IMR-90 (cell line): ENCODE measurements around the gene ANKLE1. TPM values are rescaled to one million over a fixed set of nuclear protein-coding genes. Genes with fewer than 3 reads are reported as not detected.

Source experiments
- ATAC-seq: fragments of 200-7000 bp; cut with Tn5 transposase; 2 replicates; pipeline ENCODE4 v1.9.1; 2020; ENCODE audit warnings: low read depth, mild to moderate bottlenecking, moderate library complexity
- BruUV-seq: library from RNA; stranded (reverse); fragments of 400-500 nt; replicated peaks from 2 replicates; lab custom pipeline; 2021; lab: Mats Ljungman, UMichigan
- CTCF ChIA-PET: fragments of 300-600 bp; formaldehyde crosslinking; extraction: SDS; loops from one replicate; lab custom pipeline; 2021; ENCODE audit warnings: antibody characterized with exemption; lab: Yijun Ruan, JAX
- POLR2A ChIA-PET: fragments of 300-600 bp; sonication (Branson Sonifier 250); formaldehyde crosslinking; loops from one replicate; lab custom pipeline; 2022; ENCODE audit warnings: antibody characterized with exemption; ENCODE audit not compliant: unreplicated experiment; lab: Charles Lee
- DNase-seq: peaks from one replicate; pipeline ENCODE4 v3.0.0; 2013
- H2AFZ ChIP-seq: replicated peaks from 2 replicates; pipeline ENCODE3; 2013; ENCODE audit warnings: low read length, mild to moderate bottlenecking; ENCODE audit not compliant: poor library complexity
- H2AK5ac ChIP-seq: 2 replicates; pipeline ENCODE4 v1.6.1; 2013; ENCODE audit warnings: low read depth, low read length, inconsistent platforms
- H2AK9ac ChIP-seq: replicated peaks from 2 replicates; pipeline ENCODE3; 2013; ENCODE audit warnings: mild to moderate bottlenecking, low read depth, low read length, moderate library complexity; ENCODE audit not compliant: poor library complexity
- H2BK120ac ChIP-seq: 2 replicates; pipeline ENCODE4 v1.6.1; 2013; ENCODE audit warnings: low read depth, low read length, inconsistent platforms
- H2BK15ac ChIP-seq: 3 replicates; pipeline ENCODE4 v1.6.1; 2013; ENCODE audit warnings: low read depth, low read length, inconsistent platforms
- H2BK20ac ChIP-seq: 2 replicates; pipeline ENCODE4 v1.6.1; 2013; ENCODE audit warnings: low read depth, mild to moderate bottlenecking, inconsistent platforms, low read length, moderate library complexity
- H2BK5ac ChIP-seq: 2 replicates; pipeline ENCODE4 v1.6.1; 2013; ENCODE audit warnings: mild to moderate bottlenecking, low read depth, low read length, inconsistent platforms; ENCODE audit not compliant: poor library complexity, severe bottlenecking
- H3K14ac ChIP-seq: replicated peaks from 2 replicates; pipeline ENCODE4 v1.6.1; 2013; ENCODE audit warnings: low read depth, low read length, inconsistent platforms
- H3K18ac ChIP-seq: 2 replicates; pipeline ENCODE4 v1.6.1; 2013; ENCODE audit warnings: low read depth, low read length, control low read depth
- H3K23ac ChIP-seq: 2 replicates; pipeline ENCODE4 v1.6.1; 2013; ENCODE audit warnings: low read depth, low read length, inconsistent platforms
- H3K27ac ChIP-seq: 2 replicates; pipeline ENCODE4 v1.5.1; 2013; ENCODE audit warnings: mild to moderate bottlenecking, control low read depth, low read length; ENCODE audit not compliant: insufficient read depth
- H3K27me3 ChIP-seq: 2 replicates; pipeline ENCODE4 v1.6.1; 2013; ENCODE audit warnings: low read length; ENCODE audit not compliant: control insufficient read depth, insufficient read depth
- H3K36me3 ChIP-seq: 2 replicates; pipeline ENCODE4 v1.6.1; 2013; ENCODE audit warnings: low read length, mixed read lengths; ENCODE audit not compliant: control insufficient read depth, insufficient read depth
- H3K4ac ChIP-seq: 2 replicates; pipeline ENCODE4 v1.6.1; 2013; ENCODE audit warnings: low read depth, low read length, inconsistent platforms
- H3K4me1 ChIP-seq: 2 replicates; pipeline ENCODE4 v1.6.1; 2013; ENCODE audit warnings: low read length, mixed read lengths; ENCODE audit not compliant: control insufficient read depth, insufficient read depth
- H3K4me2 ChIP-seq: 2 replicates; pipeline ENCODE4 v1.6.1; 2013; ENCODE audit warnings: low read depth, mild to moderate bottlenecking, control low read depth, low read length, moderate library complexity
- H3K4me3 ChIP-seq: 2 replicates; pipeline ENCODE4 v1.5.1; 2013; ENCODE audit warnings: low read depth, mild to moderate bottlenecking, control low read depth, low read length, moderate library complexity; ENCODE audit not compliant: insufficient read depth
- H3K56ac ChIP-seq: 2 replicates; pipeline ENCODE4 v1.6.1; 2013; ENCODE audit warnings: low read length, inconsistent platforms; ENCODE audit not compliant: insufficient read depth; ENCODE audit errors: extremely low read depth
- H3K79me1 ChIP-seq, 2 experiments: 2 replicates each; pipeline ENCODE4 v1.6.1; 2013; ENCODE audit warnings: low read length in 2 of 2, inconsistent platforms in 1 of 2, low read depth in 1 of 2
- H3K9ac ChIP-seq: 2 replicates; pipeline ENCODE4 v1.6.1; 2013; ENCODE audit warnings: low read depth, low read length, control low read depth
- H3K9me1 ChIP-seq: 2 replicates; pipeline ENCODE4 v1.6.1; 2013; ENCODE audit warnings: low read length, inconsistent platforms; ENCODE audit not compliant: insufficient read depth
- H3K9me3 ChIP-seq: 2 replicates; pipeline ENCODE4 v1.6.1; 2013; ENCODE audit warnings: low read length; ENCODE audit not compliant: control insufficient read depth, insufficient read depth
- H4K20me1 ChIP-seq: 2 replicates; pipeline ENCODE4 v1.6.1; 2013; ENCODE audit warnings: low read length, inconsistent platforms; ENCODE audit not compliant: insufficient read depth
- H4K5ac ChIP-seq: 2 replicates; pipeline ENCODE4 v1.6.1; 2013; ENCODE audit warnings: mild to moderate bottlenecking, low read depth, low read length, control low read depth
- H4K8ac ChIP-seq, 2 experiments: 2 replicates each; pipeline ENCODE4 v1.6.1; 2013; ENCODE audit warnings: low read depth in 2 of 2, low read length in 2 of 2, control low read depth in 1 of 2, inconsistent platforms in 1 of 2
- H4K91ac ChIP-seq: 2 replicates; pipeline ENCODE4 v1.6.1; 2013; ENCODE audit warnings: low read depth, low read length, inconsistent platforms; ENCODE audit not compliant: insufficient read depth
- BHLHE40 ChIP-seq: fragments of 150-350 bp; IDR thresholded peaks from 2 replicates; pipeline ENCODE4 v1.6.1; 2016; ENCODE audit warnings: mild to moderate bottlenecking, low read depth, low read length
- CEBPB ChIP-seq: IDR thresholded peaks from 2 replicates; pipeline ENCODE4 v1.6.1; 2012; ENCODE audit warnings: low read depth, low read length, improper control_type of control experiment
- CHD1 ChIP-seq: IDR thresholded peaks from 2 replicates; pipeline ENCODE4 v1.6.1; 2012; ENCODE audit warnings: low read depth, low read length, improper control_type of control experiment
- MAFK ChIP-seq: IDR thresholded peaks from 2 replicates; pipeline ENCODE4 v1.6.1; 2012; ENCODE audit warnings: low read depth, low read length, improper control_type of control experiment
- MAZ ChIP-seq: IDR thresholded peaks from 2 replicates; pipeline ENCODE4 v1.6.1; 2012; ENCODE audit warnings: low read depth, mild to moderate bottlenecking, low read length, improper control_type of control experiment, moderate library complexity, borderline replicate concordance
- RAD21 ChIP-seq: IDR thresholded peaks from 2 replicates; pipeline ENCODE4 v1.6.1; 2012; ENCODE audit warnings: low read length, improper control_type of control experiment
- RCOR1 ChIP-seq: IDR thresholded peaks from 2 replicates; pipeline ENCODE4 v1.6.1; 2012; ENCODE audit warnings: mild to moderate bottlenecking, low read length, improper control_type of control experiment; ENCODE audit not compliant: insufficient replicate concordance
- SMC3 ChIP-seq: fragments of 150-350 bp; IDR thresholded peaks from 2 replicates; pipeline ENCODE4 v1.6.1; 2016; ENCODE audit warnings: low read depth, mild to moderate bottlenecking, antibody characterized with exemption, low read length, moderate library complexity
- WGBS, 2 experiments: methylation state at CpG; one replicate each; pipeline versions ENCODE4 v1.1.5 to v1.1.7; 2013; ENCODE audit warnings: missing lambda C conversion rate in 2 of 2; ENCODE audit not compliant: insufficient read length in 1 of 2; ENCODE audit errors: extremely low coverage in 2 of 2; 5-methylcytosine and 5-hydroxymethylcytosine counted together
- dilution Hi-C: fragments of 300-500 bp; cut with HindIII; formaldehyde crosslinking; loops from one replicate; pipeline ENCODE4 v1.14.3; 2018; ENCODE audit warnings: low sequenced_read_pairs; ENCODE audit not compliant: unreplicated experiment
- in situ Hi-C: fragments of 300-500 bp; cut with MboI; formaldehyde crosslinking; loops from 3 replicates; pipeline ENCODE4 v1.14.3; 2019; ENCODE audit warnings: low sequenced_read_pairs, inconsistent platforms, mixed read lengths
- intact Hi-C: fragments of 100-400 bp; cut with micrococcal nuclease; formaldehyde crosslinking; loops from 2 replicates; pipeline ENCODE4 v1.10.0; 2022
- polyA plus RNA-seq, 3 experiments: library from polyadenylated mRNA; depleted of rRNA; stranded (reverse); fragments of >200 nt; gene quantifications; 2 replicates each; pipeline ENCODE4 v1.2.3, GENCODE V29; 2012; ENCODE audit warnings: low replicate concordance in 1 of 3
- total RNA-seq: library from RNA; depleted of rRNA; stranded (reverse); fragments of >200 nt; gene quantifications from 2 replicates; pipeline ENCODE4 v1.2.3, GENCODE V29; 2012
- TF ChIP-seq, protein P1 (sequence below): conservative IDR thresholded peaks from 2 replicates; pipeline ENCODE4 v1.5.1; 2012; ENCODE audit warnings: mild to moderate bottlenecking, low read depth, low read length, improper control_type of control experiment
- TF ChIP-seq, protein P2 (sequence below): fragments of 150-350 bp; IDR thresholded peaks from 2 replicates; pipeline ENCODE4 v1.6.1; 2016; ENCODE audit warnings: low read depth, mild to moderate bottlenecking, low read length, moderate library complexity, borderline replicate concordance
- TF ChIP-seq, protein P3 (sequence below): fragments of 150-350 bp; IDR thresholded peaks from 2 replicates; pipeline ENCODE4 v1.6.1; 2017; ENCODE audit warnings: mild to moderate bottlenecking, antibody characterized with exemption, low read length, low read depth

The ANKLE1 gene
- total and polyA plus RNA-seq, 2 of the 4 experiments (the other 2 are of a cell fraction): under 0.01 to 0.87 TPM

DNA sequence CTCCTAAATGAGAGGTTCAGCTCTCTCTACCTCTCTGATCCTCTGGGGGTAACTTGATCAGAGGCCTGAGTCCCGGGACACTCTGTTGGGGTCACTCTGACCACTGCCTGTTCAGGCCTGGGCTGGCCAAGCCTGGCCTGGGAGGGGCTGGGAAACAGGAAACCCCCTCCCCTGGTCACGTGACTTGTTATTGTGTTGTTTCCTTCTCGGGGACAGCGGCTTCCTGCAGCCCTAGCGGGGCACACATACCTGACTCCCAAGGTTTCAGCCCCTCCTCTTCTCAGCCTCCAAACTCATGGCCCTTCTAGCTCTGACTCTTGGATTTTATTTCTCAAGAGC, 17.1 kb upstream of the ANKLE1 start, which contains the start of gene USHBP1:
Gene USHBP1, minus strand, starts transcription at position 105 of the 339 bp plus-strand sequence. CDS start 446 bp downstream, outside the sequence.
- in situ Hi-C loops: no loop called here

More for the DNA sequence above, 17.1 kb upstream of the ANKLE1 start, which contains the start of gene USHBP1:
- DNase-seq (no peak), ATAC-seq (no peak)
- no peak within 1 kb of the TSS for H2BK15ac ChIP-seq
- H3K14ac ChIP-seq: no peak within 1 kb of the TSS
- no TSS peak for BruUV-seq
- H3K9me3 ChIP-seq: peaks cover 3% of the 10 kb centered on the region
- peaks cover 4% of the 10 kb centered on the region for H3K9me1 ChIP-seq
- H3K4me1 ChIP-seq: no peaks in the 10 kb centered on the region; the same call in 1 of the 2 replicates
- intact Hi-C loops: no loop called here
- H4K91ac ChIP-seq: no peak within 1 kb of the TSS
- no peak within 1 kb of the TSS for H2AK5ac ChIP-seq
- no peak within 1 kb of the TSS for H2BK20ac ChIP-seq
- H4K20me1 ChIP-seq: 0 out of 2 replicates have a peak, but pooled peaks cover 4% of the 10 kb centered on the region
- no peak within 1 kb of the TSS for H3K4me3 ChIP-seq
- peak within 1 kb of the TSS; percentile 1 for H2AK9ac ChIP-seq
- H4K5ac ChIP-seq: no peak within 1 kb of the TSS
- H2AFZ ChIP-seq: no peak within 1 kb of the TSS
- no peak within 1 kb of the TSS for H2BK5ac ChIP-seq
- ChIA-PET POLR2A (no interaction called here), CTCF (no interaction called here)
- H3K4ac ChIP-seq: no peak within 1 kb of the TSS
- WGBS, 2 experiments: 50% methylated on average over 2 of the region's 5 CpGs; no CpG with 5 or more reads in 1 of the 2 experiments
- H3K56ac ChIP-seq: no peak within 1 kb of the TSS
- no peak within 1 kb of the TSS for H2BK120ac ChIP-seq
- no peak within 1 kb of the TSS for H4K8ac ChIP-seq
- H3K27ac ChIP-seq: no peak within 1 kb of the TSS
- TF ChIP-seq, protein P1, sequence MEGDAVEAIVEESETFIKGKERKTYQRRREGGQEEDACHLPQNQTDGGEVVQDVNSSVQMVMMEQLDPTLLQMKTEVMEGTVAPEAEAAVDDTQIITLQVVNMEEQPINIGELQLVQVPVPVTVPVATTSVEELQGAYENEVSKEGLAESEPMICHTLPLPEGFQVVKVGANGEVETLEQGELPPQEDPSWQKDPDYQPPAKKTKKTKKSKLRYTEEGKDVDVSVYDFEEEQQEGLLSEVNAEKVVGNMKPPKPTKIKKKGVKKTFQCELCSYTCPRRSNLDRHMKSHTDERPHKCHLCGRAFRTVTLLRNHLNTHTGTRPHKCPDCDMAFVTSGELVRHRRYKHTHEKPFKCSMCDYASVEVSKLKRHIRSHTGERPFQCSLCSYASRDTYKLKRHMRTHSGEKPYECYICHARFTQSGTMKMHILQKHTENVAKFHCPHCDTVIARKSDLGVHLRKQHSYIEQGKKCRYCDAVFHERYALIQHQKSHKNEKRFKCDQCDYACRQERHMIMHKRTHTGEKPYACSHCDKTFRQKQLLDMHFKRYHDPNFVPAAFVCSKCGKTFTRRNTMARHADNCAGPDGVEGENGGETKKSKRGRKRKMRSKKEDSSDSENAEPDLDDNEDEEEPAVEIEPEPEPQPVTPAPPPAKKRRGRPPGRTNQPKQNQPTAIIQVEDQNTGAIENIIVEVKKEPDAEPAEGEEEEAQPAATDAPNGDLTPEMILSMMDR: no peak
- TF ChIP-seq RCOR1: no peak
- TF ChIP-seq SMC3: no peak
- no peak for TF ChIP-seq CEBPB
- no peak for TF ChIP-seq MAZ
- TF ChIP-seq, protein P2, sequence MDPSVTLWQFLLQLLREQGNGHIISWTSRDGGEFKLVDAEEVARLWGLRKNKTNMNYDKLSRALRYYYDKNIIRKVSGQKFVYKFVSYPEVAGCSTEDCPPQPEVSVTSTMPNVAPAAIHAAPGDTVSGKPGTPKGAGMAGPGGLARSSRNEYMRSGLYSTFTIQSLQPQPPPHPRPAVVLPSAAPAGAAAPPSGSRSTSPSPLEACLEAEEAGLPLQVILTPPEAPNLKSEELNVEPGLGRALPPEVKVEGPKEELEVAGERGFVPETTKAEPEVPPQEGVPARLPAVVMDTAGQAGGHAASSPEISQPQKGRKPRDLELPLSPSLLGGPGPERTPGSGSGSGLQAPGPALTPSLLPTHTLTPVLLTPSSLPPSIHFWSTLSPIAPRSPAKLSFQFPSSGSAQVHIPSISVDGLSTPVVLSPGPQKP: no peak
- no peak for TF ChIP-seq MAFK
- no peak for TF ChIP-seq CHD1
- no peak for TF ChIP-seq RAD21
- TF ChIP-seq BHLHE40: no peak
- TF ChIP-seq, protein P3, sequence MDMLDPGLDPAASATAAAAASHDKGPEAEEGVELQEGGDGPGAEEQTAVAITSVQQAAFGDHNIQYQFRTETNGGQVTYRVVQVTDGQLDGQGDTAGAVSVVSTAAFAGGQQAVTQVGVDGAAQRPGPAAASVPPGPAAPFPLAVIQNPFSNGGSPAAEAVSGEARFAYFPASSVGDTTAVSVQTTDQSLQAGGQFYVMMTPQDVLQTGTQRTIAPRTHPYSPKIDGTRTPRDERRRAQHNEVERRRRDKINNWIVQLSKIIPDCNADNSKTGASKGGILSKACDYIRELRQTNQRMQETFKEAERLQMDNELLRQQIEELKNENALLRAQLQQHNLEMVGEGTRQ: no peak
- H3K79me1 ChIP-seq: peaks cover 0 to 18% of the 10 kb centered on the region in 2 experiments; a peak in 2 of 4 replicates
- no peak within 1 kb of the TSS for H3K9ac ChIP-seq
- H3K36me3 ChIP-seq: peaks cover 3% of the 10 kb centered on the region; the same call in 1 of the 2 replicates
- dilution Hi-C loops: no loop called here
- no peaks in the 10 kb centered on the region for H3K27me3 ChIP-seq
- H3K4me2 ChIP-seq: no peak within 1 kb of the TSS
- H3K23ac ChIP-seq: no peak within 1 kb of the TSS
- no peak within 1 kb of the TSS for H3K18ac ChIP-seq
